HT1080 (cell line): ENCODE results near the gene DCDC2. TPM values are rescaled to one million over a fixed set of nuclear protein-coding genes. Genes with fewer than 3 reads are reported as not detected.
"Not testable (repeated sequence)": the region's sequence is repeated elsewhere in the genome, so short reads cannot be mapped to it uniquely, and the experiment has no call there.

ENCODE experiments used
- DNase-seq: peaks from one replicate; pipeline ENCODE4 v3.0.0-alpha.2; 2015; ENCODE audit warnings: low read depth
- small RNA-seq: library from RNA; depleted of rRNA; stranded (forward); fragments of <200 nt; gene quantifications from one replicate; pipeline ENCODE3, GENCODE V24; 2014
- total RNA-seq: library from RNA; depleted of rRNA; stranded (reverse); fragments of >200 nt; shearing (Covaris generic); gene quantifications from 2 replicates; pipeline ENCODE4 v1.2.3, GENCODE V29; 2014; rRNA removed

DCDC2 gene
- total RNA-seq, 1 experiment from 2014 or later = 0.27 TPM

GRCh38 chr6:24148154-24148570, 209.7 kb downstream of the DCDC2 start:
- DNase-seq = no peak

- DNase-seq = no peak
Observed at GRCh38 chr6:24147511-24148153, 210.2 kb downstream of the DCDC2 start.

GRCh38 chr6:24146871-24147270, 211.0 kb downstream of the DCDC2 start:
- no peak for DNase-seq

- no peak for DNase-seq
Observed at GRCh38 chr6:24145690-24146131, 212.1 kb downstream of the DCDC2 start.

- not testable (repeated sequence) for DNase-seq
Observed at GRCh38 chr6:24142733-24143132, 215.1 kb downstream of the DCDC2 start.

- DNase-seq = no peak
Observed at GRCh38 chr6:24140591-24140990, 217.3 kb downstream of the DCDC2 start.

GRCh38 chr6:24139639-24140038, 218.2 kb downstream of the DCDC2 start:
- no peak for DNase-seq

- no peak for DNase-seq
Observed at GRCh38 chr6:24139080-24139479, 218.8 kb downstream of the DCDC2 start.

GRCh38 chr6:24131751-24132150, 226.1 kb downstream of the DCDC2 start:
- no peak for DNase-seq

- no peak for DNase-seq
Observed at GRCh38 chr6:24127316-24127715, 230.5 kb downstream of the DCDC2 start.

- peak; percentile 45 for DNase-seq
Observed at GRCh38 chr6:24126586-24127192, 231.2 kb downstream of the DCDC2 start.

GRCh38 chr6:24125980-24126379, 231.9 kb downstream of the DCDC2 start, which contains the start of gene NRSN1:
TSS of gene NRSN1 (plus strand) at chr6:24126215. CDS start at chr6:24134328, 8,113 bp downstream.
- no peak for DNase-seq

GRCh38 chr6:24122139-24122538, 235.7 kb downstream of the DCDC2 start:
- DNase-seq = no peak

Small RNA genes within 50 kb of the gene (small RNA-seq; reads per million reads assigned to genes)
- gene RF00218 (0.50 reads per million, percentile 55 among the genes with 10 or more reads in this experiment), gene RNU6-391P (not detected)

Other genes starting within 250 kb of the DCDC2 start
- not detected in 2 replicates for gene NRSN1, start 231.8 kb downstream of the DCDC2 start, total RNA-seq
- gene MRS2, start 44.9 kb upstream of the DCDC2 start, total RNA-seq = 19.4 and 19.7 TPM in 2 replicates
- gene GPLD1, start 131.5 kb upstream of the DCDC2 start, total RNA-seq = 0.13 and 0.17 TPM in 2 replicates
- gene ALDH5A1, start 136.9 kb upstream of the DCDC2 start, total RNA-seq = 1.0 and 2.1 TPM in 2 replicates